GM21381 (cell line): ENCODE data around the gene CCDC66.
A peak's percentile ranks its signal among the peaks of the same experiment; 100 is the strongest.
"Not testable (repeated sequence)": the region's sequence is repeated elsewhere in the genome, so short reads cannot be mapped to it uniquely, and the experiment has no call there.

Source experiments
- ATAC-seq: cut with Tn5 transposase; IDR thresholded peaks from one replicate; pipeline ENCODE4 v1.9.1; 2021; ENCODE audit warnings: mild to moderate bottlenecking, moderate library complexity; ENCODE audit not compliant: unreplicated experiment

The CCDC66 gene

DNA sequence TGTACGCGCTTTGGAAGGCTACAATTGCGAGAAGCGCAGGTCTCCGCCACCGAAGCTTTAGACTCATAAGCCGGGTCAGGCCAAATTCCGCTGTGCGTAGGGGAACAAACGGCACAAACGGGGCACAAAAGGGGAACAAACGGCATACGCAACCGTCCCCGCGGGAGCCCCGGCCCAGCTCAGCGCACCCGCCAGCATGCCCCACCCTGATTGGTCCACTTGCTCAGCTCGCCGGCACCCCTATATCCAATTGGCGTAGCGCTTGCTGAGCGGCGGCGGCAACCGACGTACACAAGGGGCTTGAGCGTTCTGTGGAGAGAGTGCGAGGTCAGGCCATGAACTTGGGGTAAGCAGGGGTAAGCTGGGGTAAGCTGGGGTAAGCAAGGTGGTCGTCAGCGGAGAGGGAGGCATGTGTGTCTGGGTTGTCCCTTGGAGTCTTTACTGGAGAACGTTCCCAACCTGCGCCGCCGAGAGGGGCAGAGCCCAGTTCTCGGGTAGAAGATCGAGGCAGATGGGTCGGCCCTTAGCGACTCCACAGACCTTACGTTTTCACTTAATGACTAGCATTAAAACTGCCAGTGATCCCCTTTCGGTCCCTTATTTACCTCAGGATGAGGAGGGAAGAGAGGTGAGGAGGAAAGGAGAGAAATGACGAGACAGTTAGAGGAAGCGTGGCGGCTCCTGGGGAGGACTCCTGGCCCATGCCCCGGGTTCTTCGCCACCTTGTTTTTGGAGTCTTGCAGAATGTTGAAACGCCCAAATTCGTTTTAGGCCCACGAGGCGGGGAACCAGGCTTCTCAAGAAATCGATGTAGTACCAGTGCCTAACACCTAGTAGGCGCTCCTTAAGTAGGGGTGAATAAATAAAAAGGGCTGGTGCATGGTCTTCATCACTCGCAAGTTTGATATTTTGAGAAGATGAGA lies at the start of gene CCDC66:
TSS of gene CCDC66 (plus strand) at position 268 of the 923 bp plus-strand sequence. CDS start at position 336, 68 bp downstream.
- ATAC-seq: peak; percentile 100

DNA sequence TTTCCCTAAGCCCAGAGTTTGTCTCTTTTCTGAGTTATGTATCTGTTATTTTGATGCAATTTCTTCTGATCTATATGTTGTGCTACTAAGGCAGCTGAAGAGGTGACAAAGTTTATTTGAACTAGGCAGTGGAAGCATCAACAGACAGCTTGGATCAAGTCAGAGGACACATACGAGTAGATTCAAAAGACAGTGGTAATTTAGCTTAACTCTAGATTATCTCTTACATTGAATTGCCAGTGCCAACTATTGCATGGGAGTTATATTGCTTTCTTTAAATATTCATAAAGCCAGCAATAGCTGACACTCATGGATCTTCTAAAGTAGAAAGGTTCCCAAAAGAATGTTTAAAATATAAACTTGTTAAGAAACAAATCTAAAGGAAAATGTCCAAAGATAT lies 37.3 kb upstream of the CCDC66 start:
- no peak for ATAC-seq

DNA sequence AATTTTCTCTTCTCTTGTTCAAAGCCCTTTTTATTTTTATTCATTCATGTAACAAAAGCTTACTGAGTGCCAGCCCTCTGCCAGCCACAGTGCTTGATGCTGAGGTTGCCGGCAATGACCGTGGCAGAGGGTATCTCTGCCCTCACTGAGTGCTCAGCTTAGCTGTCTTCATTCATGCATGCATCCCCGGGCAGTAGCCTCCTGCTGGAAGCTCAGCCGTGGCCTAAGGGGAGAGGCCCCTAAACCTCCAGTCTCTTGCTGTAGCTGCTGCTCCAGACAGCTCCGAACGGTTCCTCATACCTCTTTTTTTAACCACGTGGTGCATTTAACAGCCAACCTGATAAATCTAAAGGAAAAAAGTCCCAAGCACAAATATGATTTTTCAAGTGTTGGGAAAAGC lies 34.6 kb upstream of the CCDC66 start:
- ATAC-seq: no peak

DNA sequence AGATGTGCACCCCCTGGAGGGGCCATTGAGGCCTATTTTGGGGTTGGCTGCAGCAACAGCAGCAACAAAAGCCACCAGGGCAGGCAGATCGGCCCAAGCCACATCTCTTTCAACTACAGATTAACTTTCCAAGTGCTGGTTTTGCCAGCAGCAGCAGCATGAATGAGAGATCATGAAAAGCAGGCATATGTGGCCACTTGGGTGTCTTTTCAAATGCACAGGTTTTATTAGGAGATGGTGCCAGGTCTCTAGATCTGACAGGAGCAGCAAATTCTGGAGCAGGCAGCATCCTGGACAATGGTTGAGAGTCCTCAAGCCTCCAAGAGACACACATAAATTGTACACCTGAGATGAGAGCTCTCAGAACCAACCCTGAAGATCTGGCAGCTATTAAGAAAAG lies 31.7 kb upstream of the CCDC66 start:
- ATAC-seq: no peak

DNA sequence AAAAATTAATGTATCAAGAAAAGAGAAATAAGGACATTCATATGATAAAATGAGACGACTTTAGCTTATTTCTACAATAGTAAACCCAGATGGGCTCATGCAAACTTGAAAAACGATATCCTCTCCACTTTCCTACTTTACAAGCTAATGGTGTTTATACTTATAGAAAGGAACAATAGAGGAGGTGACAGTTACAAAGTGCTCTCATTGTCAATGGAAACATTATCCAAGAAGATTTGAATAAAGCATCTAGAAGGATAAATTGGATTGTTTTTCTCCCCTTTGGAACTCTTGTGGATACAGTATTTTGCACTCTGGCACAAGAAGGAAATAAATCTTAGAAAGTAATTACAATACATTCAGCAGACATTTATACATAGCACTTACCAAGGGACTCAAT lies 20.2 kb upstream of the CCDC66 start:
- ATAC-seq: no peak

DNA sequence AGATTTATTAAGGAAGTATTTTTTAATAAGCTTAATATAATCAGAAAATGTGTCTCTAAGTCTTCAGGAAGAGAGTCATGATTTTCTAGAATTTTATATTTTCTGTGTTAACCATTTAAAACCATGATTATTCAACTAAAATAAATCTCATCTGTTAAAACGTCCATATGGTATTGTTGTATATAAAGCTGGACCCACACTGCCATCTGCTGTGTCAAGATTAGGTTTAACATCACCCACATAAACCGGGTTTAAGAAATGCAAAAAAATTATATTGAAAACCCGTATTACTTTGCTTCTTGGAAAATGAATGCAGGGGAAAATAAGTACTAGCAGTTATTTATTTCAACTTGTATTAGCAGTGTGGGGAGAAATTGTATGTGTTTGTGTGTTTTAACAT lies 9.5 kb upstream of the CCDC66 start:
- no peak for ATAC-seq

DNA sequence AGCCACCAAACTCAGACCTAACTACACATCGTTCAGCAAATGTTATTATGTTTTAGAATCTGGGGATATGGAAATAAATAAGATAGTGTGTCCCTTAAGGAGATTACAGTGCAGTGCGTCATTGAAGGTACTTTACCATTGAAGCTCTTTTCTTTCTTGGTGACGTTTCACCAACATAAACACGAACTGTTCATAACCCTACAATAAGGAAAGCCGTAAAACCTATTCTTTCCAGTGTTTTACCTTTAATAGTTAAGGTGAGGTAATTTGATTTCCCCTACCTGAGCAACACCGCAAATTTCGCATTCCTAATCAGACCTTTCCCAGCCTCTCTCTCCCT lies 826 bp downstream of the CCDC66 start:
- ATAC-seq: no peak

DNA sequence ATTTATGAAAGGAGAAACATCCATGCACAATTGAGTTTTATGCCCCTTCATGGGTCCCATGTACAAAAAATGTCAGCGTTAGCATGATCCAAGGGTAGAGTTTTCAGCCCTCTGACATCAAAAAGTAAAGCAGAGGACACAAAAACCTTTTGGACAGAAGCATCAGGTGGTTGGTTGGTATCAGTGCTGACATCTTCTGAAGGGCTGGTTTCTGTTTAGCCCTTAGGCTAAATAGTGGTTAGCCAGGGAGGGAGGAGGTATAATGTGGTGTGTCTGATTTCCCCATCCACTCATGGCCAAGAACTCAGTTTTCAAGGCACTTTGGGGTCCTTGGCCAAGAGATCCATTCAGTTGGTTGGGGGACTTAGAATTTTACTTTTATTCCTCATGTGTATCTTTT lies 16.5 kb downstream of the CCDC66 start:
- ATAC-seq: no peak

DNA sequence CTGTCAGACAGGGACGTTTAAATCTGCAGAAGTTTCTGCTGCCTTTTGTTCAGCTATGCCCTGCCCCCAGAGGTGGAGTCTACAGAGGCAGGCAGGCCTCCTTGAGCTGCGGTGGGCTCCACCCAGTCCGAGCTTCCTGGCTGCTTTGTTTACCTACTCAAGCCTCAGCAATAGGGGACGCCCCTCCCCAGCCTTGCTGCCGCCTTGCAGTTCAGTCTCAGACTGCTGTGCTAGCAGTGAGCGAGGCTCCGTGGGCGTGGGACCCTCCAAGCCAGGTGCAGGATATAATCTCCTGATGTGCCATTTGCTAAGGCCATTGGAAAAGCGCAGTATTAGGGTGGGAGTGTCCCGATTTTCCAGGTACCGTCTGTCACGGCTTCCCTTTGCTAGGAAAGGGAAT lies 25.0 kb downstream of the CCDC66 start:
- not testable (repeated sequence) for ATAC-seq

DNA sequence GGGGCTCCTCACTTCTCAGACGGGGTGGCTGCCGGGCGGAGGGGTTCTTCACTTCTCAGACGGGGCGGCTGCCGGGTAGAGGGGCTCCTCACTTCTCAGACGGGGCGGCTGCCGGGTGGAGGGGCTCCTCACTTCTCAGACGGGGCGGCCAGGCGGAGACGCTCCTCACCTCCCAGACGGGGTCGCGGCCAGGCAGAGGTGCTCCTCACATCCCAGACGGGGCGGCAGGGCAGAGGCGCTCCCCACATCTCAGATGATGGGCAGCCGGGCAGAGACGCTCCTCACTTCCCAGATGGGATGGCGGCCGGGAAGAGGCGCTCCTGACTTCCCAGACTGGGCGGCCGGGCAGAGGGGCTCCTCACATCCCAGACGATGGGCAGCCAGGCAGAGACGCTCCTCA lies 27.3 kb downstream of the CCDC66 start:
- ATAC-seq: not testable (repeated sequence)

DNA sequence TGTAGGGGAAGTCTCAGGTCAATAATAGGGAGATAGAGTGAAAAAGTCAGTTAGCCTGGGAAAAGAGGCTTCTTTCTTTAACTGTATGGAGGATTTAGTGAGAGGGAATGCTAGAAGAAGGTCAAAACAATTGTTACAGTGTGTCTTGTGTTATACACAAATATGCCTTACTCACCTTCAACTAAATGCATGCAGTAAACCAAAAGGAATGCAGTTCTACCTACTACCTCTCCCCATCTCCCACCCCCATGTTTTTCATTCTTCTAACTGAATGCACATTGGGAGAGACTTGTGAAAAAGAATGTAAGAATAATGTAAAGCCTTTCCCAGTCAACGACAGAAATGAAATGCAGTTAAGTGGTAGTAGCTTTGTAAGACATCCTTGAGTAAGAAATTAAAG lies 33.8 kb downstream of the CCDC66 start:
- no peak for ATAC-seq

DNA sequence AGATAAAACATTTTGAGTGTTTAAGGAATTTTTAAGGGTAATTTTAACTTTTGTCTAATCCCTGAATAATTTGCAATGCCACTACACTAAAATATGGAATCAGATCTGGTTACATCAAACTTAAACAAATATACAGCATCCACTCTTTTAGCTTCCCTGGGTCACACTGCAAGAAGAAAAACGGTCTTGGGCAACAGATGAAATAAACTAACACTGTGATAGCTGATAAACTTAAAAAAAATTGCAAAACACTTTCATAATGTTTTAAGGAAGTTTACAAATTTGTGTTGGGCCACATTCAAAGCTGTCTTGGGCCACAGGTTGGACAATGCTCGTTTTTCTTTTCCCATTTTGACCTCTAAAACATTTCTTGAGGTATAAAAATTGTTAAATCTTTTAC lies 34.3 kb downstream of the CCDC66 start:
- no peak for ATAC-seq

DNA sequence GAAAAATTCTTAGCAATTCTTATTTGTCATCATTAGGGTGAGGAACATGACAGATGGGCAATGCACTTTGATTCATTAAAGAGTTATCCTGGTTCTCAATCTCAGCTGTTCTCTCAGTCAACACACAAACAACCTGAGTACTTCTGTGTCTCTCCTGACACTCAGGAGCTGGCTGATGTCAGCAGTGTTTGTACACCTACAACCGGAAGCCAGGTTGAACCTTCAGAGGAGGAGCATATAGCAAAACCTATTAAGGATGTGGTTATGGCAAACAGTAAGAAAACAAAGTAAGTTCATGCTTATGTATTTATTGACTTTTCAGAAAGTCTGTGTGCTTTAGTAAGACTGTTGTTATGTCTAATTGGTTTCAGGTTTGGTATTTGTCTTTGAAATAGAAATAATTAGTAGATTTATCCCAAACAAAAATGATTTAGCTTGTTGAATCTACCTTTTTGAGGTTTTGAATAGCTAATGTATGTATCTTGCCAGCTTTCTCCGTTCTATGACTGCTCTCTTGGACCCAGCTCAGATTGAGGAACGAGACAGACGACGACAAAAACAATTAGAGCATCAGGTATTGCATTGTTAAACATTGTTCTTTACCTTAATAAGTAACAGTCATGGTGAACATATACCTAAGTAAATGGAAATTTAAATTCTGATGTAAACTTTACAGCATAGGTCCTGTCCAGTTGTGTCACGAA lies 36.6 kb downstream of the CCDC66 start:
- no peak for ATAC-seq

DNA sequence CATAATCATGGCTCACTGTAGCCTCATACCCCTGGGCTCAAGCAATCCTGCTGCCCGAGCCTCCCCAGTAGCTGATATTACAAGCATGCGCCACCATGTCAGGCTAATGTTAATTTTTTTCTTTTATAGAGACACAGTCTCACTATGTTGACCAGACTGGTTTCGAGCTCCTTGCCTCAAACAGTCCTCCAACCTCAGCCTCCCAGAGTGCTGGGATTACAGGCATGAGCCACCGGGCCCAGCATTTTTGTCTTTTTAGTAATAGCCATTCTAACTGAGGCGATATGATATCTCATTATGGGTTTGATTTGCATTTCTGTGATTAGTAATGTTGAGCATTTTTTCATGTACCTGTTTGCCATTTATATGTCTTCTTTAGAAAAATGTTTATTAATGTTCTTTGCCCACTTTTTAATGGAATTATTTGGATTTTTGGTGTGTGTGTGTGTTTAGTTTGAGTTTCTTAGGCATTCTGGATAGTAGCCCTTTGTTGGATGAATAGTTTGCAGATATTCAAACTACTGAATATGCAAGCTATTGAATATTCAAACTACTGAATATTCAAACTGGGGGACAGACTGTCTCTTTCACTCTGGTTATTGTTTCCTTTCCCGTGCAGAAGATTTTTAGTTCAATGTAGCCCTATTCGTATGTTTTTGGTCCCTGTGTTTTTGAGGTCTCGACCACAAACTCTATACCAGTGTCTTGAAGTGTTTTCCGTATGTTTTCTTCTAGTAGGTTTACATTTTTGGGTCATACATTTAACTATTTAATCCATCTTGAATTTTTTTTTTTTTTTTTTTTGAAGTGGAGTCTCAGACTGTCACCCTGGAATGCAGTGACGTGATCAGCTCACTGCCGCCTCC lies 39.2 kb downstream of the CCDC66 start:
- ATAC-seq: no peak

DNA sequence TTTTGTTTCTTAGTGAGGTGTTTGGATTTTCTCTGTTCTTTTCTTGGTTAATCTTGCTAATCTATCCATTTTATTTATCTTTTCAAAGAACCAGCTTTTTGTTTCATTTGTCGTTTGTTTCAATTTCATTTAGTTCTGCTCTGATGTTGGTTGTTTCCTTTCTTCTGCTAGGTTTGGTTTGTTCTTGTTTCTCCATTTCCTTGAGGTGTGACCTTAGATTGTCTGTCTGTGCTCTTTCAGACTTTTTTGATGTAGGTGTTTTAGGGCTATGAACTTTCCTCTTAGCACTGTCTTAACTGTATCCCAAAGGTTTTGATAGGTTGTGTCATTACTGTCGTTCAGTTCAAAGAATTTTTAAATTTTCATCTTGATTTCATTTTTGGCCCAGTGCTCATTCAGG lies 51.5 kb downstream of the CCDC66 start:
- ATAC-seq: not testable (repeated sequence)

DNA sequence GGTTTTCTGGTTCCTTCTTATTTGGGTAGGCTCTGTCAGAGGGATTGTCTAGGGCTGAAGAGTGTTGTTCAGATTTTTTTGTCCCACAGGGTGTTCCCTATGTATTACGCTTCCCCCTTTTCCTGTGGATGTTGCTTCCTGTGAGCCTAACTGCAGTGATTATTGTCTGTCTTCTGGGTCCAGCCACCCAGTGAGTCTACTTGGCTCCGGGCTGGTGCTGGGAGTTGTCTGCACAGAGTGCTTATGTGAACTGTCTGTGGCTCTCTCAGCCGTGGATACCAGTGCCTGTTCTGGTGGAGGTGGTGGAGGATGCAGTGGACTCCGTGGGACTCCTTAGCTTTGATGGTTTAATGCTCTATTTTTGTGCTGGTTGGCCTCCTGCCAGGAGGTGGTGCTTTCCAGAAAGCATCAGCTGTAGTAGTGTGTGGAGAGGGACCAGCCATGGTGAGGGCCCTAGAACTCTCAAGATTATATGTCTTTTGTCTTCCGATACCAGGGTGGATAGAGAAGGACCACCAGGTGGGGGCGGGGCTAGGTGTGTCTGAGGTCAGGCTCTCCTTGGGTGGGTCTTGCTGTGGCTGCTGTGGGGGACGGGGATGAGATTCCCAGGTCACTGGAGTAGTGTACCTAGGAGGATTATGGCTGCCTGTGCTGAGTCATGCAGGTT lies 53.8 kb downstream of the CCDC66 start:
- no peak for ATAC-seq

DNA sequence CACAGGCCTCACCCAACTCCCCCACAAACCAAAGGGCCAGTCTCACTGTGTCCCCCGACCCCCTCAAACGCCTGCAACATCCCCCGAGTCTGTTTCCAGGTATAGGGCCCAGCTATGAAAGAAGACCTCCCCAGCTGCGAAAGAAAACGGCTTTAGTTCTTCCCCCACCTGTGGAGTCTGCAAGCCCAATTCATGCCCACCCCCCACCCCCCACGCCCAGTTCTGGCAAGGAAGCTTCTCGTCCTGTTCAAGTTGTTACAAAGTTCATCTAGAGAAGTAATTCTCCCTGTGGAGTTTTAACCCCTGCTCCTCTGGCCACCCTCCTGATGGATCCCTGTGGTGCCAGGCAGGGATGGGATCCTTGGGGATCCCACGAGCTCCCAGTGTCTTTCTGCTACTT lies 54.4 kb downstream of the CCDC66 start:
- no peak for ATAC-seq

DNA sequence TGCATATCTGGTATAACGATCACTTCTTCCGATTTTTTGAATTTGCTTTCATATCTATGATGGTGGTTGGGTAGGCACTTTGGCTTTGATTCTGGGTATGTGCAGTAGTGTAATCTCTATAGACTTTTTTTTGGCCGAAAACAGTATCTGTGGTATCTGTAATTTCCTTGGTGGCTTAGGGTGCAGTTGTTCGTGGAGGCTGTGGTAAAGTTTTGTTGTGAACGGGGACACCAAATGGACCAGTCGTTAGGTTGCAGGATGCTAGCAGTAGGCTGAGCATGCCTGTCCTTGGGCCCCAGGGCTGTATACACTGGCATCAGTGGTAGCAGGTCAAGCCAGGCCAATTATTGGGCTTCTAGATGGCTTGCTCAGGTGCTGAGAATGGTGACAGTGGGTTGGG lies 55.2 kb downstream of the CCDC66 start:
- ATAC-seq: no peak

DNA sequence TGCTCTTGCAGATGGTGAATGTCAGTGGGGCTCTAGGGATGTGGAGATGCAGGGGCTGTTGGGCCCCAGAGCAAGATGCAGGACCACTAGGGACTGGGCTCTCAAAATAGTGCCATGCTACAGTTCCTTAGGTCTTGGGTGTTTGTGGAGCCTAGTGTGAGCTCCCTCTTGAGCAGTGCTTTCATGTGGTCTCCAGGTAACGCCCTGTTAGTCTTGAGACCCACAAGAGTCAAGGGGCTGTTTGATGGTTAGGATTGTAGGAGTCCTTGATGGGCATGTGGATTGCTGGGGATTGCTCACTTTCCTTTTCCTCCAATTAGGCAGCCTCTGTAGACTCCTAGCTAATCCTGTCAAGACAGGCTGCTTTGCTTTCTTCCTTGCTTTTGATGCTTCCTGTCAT lies 56.0 kb downstream of the CCDC66 start:
- ATAC-seq: no peak

DNA sequence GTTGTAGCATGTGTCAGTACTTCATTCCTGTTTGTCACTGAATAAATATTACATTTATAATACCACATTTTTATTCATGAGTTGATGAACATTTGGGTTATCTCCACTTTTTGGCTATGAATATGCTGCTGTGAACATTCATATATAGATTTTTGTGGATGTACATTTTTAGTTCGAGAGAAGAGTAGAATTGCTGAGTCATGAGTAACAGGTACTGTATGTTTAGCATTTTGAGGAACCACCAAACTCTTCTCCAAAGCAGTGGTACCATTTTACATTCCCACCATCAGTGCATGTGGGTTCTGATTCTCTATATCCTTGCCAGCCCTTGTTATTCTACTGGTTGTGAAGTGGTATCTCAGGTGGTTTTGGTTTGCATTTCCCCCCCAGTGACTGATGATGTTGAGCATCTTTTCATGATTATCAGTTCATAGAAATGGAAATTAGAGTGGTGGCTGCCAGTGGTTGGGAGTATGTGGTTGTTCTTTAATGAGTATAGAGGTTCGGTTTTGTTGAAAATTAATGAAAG lies 59.6 kb downstream of the CCDC66 start:
- no peak for ATAC-seq

DNA sequence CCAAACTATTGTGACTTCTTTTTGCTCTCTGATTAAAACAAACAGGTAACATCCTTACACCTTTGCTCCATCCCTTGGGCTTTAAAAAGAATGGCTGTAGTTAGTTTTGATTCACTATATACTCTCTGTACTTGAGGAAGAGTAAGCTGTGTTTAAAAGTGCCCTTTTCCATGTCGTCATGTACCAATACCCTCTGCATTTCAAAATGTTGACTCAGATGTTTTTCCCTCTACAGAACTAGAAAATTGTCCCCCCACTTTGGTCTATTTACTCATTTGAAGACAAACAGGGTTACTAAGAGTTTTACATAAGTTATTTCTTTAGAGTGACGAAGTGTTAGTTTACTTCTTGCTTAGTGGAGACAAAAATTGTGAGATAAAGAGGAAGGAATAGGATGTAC lies 63.4 kb downstream of the CCDC66 start:
- ATAC-seq: no peak
